Thyroid gland (tissue), 4 donors: ENCODE results near the gene RGS19. TPM values are rescaled to one million over a fixed set of nuclear protein-coding genes. Genes with fewer than 3 reads are reported as not detected.

ENCODE experiments used
- DNase-seq, 2 donors: peaks; one replicate each; pipeline ENCODE4 v3.0.0-alpha.2; 2019
- H3K27ac ChIP-seq, 3 donors: fragments of 200-600 bp; sonication (generic); 1 replicate in 2 of 3; 2 replicates in 1 of 3; pipeline ENCODE4 v1.5.1; 2016 to 2019; ENCODE audit warnings: mild to moderate bottlenecking in 1 of 3, moderate library complexity in 1 of 3
- H3K27me3 ChIP-seq: fragments of 200-600 bp; sonication (generic); one replicate; pipeline ENCODE4 v1.5.1; 2019
- H3K36me3 ChIP-seq, 2 donors: fragments of 200-600 bp; sonication (generic); one replicate each; pipeline ENCODE4 v1.5.1; 2016 to 2019
- H3K4me1 ChIP-seq, 2 donors: fragments of 200-600 bp; sonication (generic); one replicate each; pipeline ENCODE4 v1.5.1; 2017 to 2019
- H3K4me3 ChIP-seq, 3 donors: fragments of 200-600 bp; sonication (generic); replicated peaks in 1 of 3; 1 replicate in 2 of 3; 2 replicates in 1 of 3; pipeline ENCODE4 v1.5.1; 2016; ENCODE audit warnings: mild to moderate bottlenecking in 1 of 3
- H3K9me3 ChIP-seq: fragments of 200-600 bp; sonication (generic); one replicate; pipeline ENCODE4 v1.5.1; 2017
- CTCF ChIP-seq, 6 experiments: fragments of 200-600 bp in 3 of 6; fragments of 450-650 bp in 3 of 6; sonication (generic) in 3 of 6; IDR thresholded peaks; one replicate each; pipeline ENCODE4 v1.5.1; 2016 to 2019; ENCODE audit warnings: antibody characterized with exemption in 6 of 6, mild to moderate bottlenecking in 2 of 6, inconsistent platforms in 1 of 6, moderate library complexity in 1 of 6
- POLR2A ChIP-seq, 2 donors: fragments of 450-650 bp; IDR thresholded peaks; one replicate each; pipeline ENCODE4 v1.6.1; 2017; ENCODE audit warnings: antibody characterized with exemption in 2 of 2, mild to moderate bottlenecking in 2 of 2, moderate library complexity in 1 of 2
- WGBS, 2 donors: methylation state at CpG; one replicate each; pipeline ENCODE4 v1.1.5; 2017; 5-methylcytosine and 5-hydroxymethylcytosine counted together
- intact Hi-C: fragments of 100-400 bp; cut with DNase I; formaldehyde crosslinking; loops from one replicate; pipeline ENCODE4 v1.15.1; 2023
- total RNA-seq, 4 donors: library from RNA; depleted of rRNA; stranded (reverse); fragments of >200 nt; gene quantifications; one replicate each; pipeline ENCODE4 v1.2.3, GENCODE V29; 2016

Gene RGS19
- total RNA-seq, 4 donors from 2014 or later, result 10.5 to 17.2 (median 13.4) TPM

DNA sequence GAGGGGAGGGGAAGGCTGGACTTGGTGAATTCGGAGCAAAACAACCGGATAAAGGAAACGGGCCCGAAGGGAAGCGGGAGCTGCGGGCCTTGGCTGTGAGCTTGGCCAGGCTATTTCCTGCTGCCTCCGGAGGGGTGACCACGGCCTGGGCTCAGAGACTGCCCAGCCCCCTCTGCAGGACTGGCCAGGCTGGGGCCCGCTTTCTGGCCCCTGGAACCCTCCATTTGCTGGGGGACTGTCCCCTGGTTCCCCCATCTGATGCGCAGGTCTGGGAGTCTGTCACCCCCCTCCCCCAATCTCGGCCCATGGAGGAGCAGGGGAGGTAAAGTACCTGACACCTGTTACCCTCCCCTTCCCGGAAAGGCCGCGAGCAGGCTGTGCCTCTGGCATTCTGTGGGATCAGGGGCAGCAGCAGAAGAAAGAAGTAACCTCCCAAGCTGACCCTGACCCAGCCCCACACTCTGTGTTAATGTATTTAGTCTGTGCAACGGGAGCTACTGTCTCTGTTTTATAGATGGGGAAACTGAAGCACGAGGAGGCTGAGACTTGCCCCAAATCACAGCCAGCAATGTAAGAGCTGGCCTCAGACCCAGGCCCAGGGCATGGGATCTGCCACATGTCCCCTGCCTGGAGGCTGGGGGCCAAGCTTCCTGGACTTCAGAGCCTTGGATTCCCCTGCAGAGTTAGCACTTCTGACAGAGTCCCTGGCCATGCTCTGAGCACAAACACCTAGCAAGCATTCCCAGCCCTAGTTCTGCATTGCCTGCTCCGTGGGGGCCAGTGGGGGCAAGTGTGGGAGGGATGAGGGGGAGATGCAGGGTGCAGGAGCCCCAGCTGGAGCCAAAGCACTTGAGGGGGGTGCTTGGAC is 39.8 kb downstream of the RGS19 start:
- intact Hi-C loops, result no loop called here
- H3K4me1 ChIP-seq, result peaks cover 7 to 49% of the 10 kb centered on the region in 2 donors

DNA sequence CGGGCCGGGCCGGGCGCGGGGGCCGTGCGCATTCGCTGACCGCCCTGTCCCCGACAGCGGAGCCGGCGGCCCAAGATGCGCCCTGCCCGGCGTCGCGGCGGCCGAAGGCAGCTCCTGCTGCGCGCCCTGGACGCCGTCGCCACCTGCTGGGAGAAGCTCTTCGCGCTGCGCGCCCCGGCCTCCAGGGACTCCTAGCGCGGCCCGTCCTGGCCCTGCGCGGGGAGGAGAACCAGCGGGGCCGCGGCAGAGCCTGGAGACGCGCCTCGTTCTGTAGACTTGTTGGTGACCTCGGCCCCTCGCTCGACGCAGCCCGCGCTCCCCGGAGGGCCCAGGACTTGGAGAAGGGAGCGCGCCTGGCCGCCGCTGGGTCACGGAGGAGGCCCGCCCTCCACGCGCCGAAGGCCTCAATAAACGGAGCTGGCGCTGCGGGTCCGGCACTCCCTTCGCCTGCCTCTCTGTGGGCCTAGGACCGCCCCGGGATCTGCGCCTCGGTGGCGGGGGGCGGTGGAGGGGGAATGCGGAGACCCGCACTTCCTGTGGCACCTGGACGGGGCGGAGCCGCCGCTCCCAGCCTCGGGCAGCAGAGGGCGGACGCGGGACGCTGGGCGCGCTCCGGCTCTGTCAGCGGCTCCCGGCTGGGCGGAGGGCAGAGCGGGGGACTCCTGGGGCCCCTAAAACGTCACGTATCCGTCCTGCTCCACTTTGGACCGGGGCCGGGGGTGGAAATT is 40.6 kb downstream of the RGS19 start:
- Histone ChIP-seq H3K4me1 (peaks cover 7 to 49% of the 10 kb centered on the region in 2 donors), H3K9me3 (no peaks in the 10 kb centered on the region), H3K27ac (peak overlapping the region in 2 of 3 donors; percentile 45 to 61), H3K36me3 (peaks cover 5 to 7% of the 10 kb centered on the region in 2 donors), H3K27me3 (no peaks in the 10 kb centered on the region), H3K4me3 (peak overlapping the region in 1 of 3 donors; percentile 33)
- TF ChIP-seq CTCF (IDR thresholded peaks at IDR 0.05) (peak in 5 of 6 experiments; percentile 37 to 71 (median 47)), POLR2A (IDR thresholded peaks at IDR 0.05) (no peak)
- intact Hi-C loops, result no loop called here
- peak; percentile 67 to 72 for DNase-seq
- 0 to 2% methylated on average over 14 to 34 of the region's 91 CpGs for WGBS, 2 donors

More for the DNA sequence above, 39.8 kb downstream of the RGS19 start:
- Histone ChIP-seq H3K27ac (peak overlapping the region in 1 of 3 donors; percentile 35), H3K27me3 (no peaks in the 10 kb centered on the region), H3K4me3 (peak overlapping the region in 1 of 3 donors; percentile 33), H3K9me3 (no peaks in the 10 kb centered on the region), H3K36me3 (no peaks in the 10 kb centered on the region)
- no peak for DNase-seq
- WGBS, 2 donors, result 11 to 21% methylated on average over 6 to 13 of the region's 17 CpGs
- TF ChIP-seq POLR2A (IDR thresholded peaks at IDR 0.05), result no peak
- TF ChIP-seq CTCF (IDR thresholded peaks at IDR 0.05), result no peak

DNA sequence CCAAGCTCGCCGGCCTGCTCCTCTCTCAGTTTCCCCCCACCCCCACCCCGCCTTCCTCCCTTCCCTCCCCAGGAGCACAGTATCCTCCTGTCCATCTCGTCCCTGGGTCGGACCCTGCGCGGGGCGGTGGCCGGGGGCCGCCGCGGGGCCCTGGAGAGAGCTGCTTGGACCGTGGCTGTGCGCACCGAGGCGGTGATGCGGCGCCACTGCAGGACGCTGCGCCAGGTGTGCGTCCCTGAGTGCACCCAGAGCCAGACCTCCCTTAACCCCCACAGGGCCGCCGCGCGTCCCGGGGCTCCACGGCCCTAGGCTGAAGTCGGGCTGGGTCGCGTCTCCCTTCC is 41.1 kb downstream of the RGS19 start:
- TF ChIP-seq POLR2A (IDR thresholded peaks at IDR 0.05) (no peak), CTCF (IDR thresholded peaks at IDR 0.05) (no peak)
- DNase-seq, result peak; percentile 29 to 39
- WGBS, 2 donors, result 0% methylated on average over 2 of the region's 30 CpGs; no CpG with 5 or more reads in 1 of the 2 donors
- peaks cover 7 to 49% of the 10 kb centered on the region in 2 donors for H3K4me1 ChIP-seq
- intact Hi-C loops, result no loop called here
- no peaks in the 10 kb centered on the region for H3K9me3 ChIP-seq
- peak overlapping the region in 1 of 3 donors; percentile 33 for H3K4me3 ChIP-seq
- H3K27ac ChIP-seq, result peak overlapping the region in 2 of 3 donors; percentile 45 to 61
- H3K36me3 ChIP-seq, result peaks cover 8 to 10% of the 10 kb centered on the region in 2 donors
- H3K27me3 ChIP-seq, result no peaks in the 10 kb centered on the region

GRCh38 chr20:64037498-64038213 is 41.7 kb downstream of the RGS19 start:
- TF ChIP-seq POLR2A (IDR thresholded peaks at IDR 0.05) (no peak), CTCF (IDR thresholded peaks at IDR 0.05) (no peak)
- Histone ChIP-seq H3K9me3 (no peaks in the 10 kb centered on the region), H3K4me1 (peaks cover 7 to 49% of the 10 kb centered on the region in 2 donors), H3K27ac (no peak overlapping the region), H3K27me3 (no peaks in the 10 kb centered on the region), H3K4me3 (peak overlapping the region in 1 of 3 donors; percentile 33), H3K36me3 (peaks cover 11 to 12% of the 10 kb centered on the region in 2 donors)
- WGBS, 2 donors, result 9 to 19% methylated on average over 24 to 33 of the region's 36 CpGs
- intact Hi-C loops, result no loop called here
- no peak for DNase-seq
